ENCODE measurements around the gene AFDN. TPM values are rescaled to one million over a fixed set of nuclear protein-coding genes. Genes with fewer than 3 reads are reported as not detected.

Gene AFDN
- polyA plus RNA-seq, 1 of the 3 experiments (the other 2 are of a cell fraction), result 25.1 TPM

GRCh38 chr6:167917551-167918154 lies 90.9 kb downstream of the AFDN start:
- CTCF ChIA-PET, result interaction anchor here (3.4 kb wide), 1 partner anchor 11 kb away, joined by 12 read pairs; no protein-coding TSS in a partner anchor
- WGBS (ENCODE audit: low lambda C conversion rate), result 93% methylated on average over 2 of the region's 2 CpGs

GRCh38 chr6:167918548-167919278 lies 92.0 kb downstream of the AFDN start:
- Histone ChIP-seq H3K4me1 (ENCODE audit: control insufficient read depth in 1 of 2, insufficient read depth in 2 of 2, low read depth in 1 of 2, low read length in 1 of 2) (no peaks in the 10 kb centered on the region), H3K27ac (ENCODE audit: low read depth in 2 of 2, low read length in 1 of 2) (no peak overlapping the region), H4K20me1 (ENCODE audit: insufficient read depth) (no peaks in the 10 kb centered on the region), H3K79me2 (ENCODE audit: insufficient read depth) (no peaks in the 10 kb centered on the region), H2AFZ (ENCODE audit: low read depth) (no peak overlapping the region), H3K4me3 (ENCODE audit: low read depth in 2 of 2, low read length in 1 of 2) (no peak overlapping the region), H3K36me3 (replicated peaks in 1 of 2; ENCODE audit: control insufficient read depth in 1 of 2, insufficient read depth in 2 of 2, low read length in 1 of 2) (peaks cover 26 to 90% of the 10 kb centered on the region in 2 experiments), H3K9me2 (no peaks in the 10 kb centered on the region), H3K9me3 (no peaks in the 10 kb centered on the region), H3K4me2 (no peak overlapping the region), H3F3A (replicated peaks; ENCODE audit: insufficient read depth) (no peaks in the 10 kb centered on the region), H3K9ac (no peak overlapping the region), H3K27me3 (ENCODE audit: insufficient read depth) (no peaks in the 10 kb centered on the region)
- CTCF ChIA-PET, result interaction anchor here (1.5 to 3.4 kb wide), 2 partner anchors 12 to 49 kb away, joined by 3 to 12 read pairs; no protein-coding TSS in a partner anchor
- no peak for DNase-seq
- no peak for TF ChIP-seq EP300 (IDR thresholded peaks at IDR 0.05; ENCODE audit: borderline replicate concordance in 1 of 2, low read depth in 1 of 2, low read length in 1 of 2)
- TF ChIP-seq GATA2 (CRISPR knock-in tag; IDR thresholded peaks at IDR 0.05), result no peak
- no peak for TF ChIP-seq MAX (IDR thresholded peaks at IDR 0.05; ENCODE audit: low read depth)
- TF ChIP-seq RAD21 (IDR thresholded peaks at IDR 0.05; ENCODE audit: low read length), result no peak
- TF ChIP-seq NRF1 (IDR thresholded peaks at IDR 0.05; ENCODE audit: low read depth, low read length), result no peak
- TF ChIP-seq POLR2AphosphoS5 (IDR thresholded peaks at IDR 0.05; ENCODE audit: low read depth, low read length), result no peak
- TF ChIP-seq FOSL2 (IDR thresholded peaks at IDR 0.05; ENCODE audit: borderline replicate concordance, low read depth), result no peak
- no peak for TF ChIP-seq ELF1 (IDR thresholded peaks at IDR 0.05)
- POLR2A ChIA-PET, result no interaction called here
- WGBS (ENCODE audit: low lambda C conversion rate), result 92% methylated on average over 14 of the region's 14 CpGs

More at GRCh38 chr6:167917551-167918154, 90.9 kb downstream of the AFDN start:
- Histone ChIP-seq H2AFZ (ENCODE audit: low read depth) (no peak overlapping the region), H3K9ac (no peak overlapping the region), H3K27me3 (ENCODE audit: insufficient read depth) (no peaks in the 10 kb centered on the region), H3K4me1 (ENCODE audit: control insufficient read depth in 1 of 2, insufficient read depth in 2 of 2, low read depth in 1 of 2, low read length in 1 of 2) (peaks cover 0 to 5% of the 10 kb centered on the region in 2 experiments; a peak in 1 of 4 replicates), H4K20me1 (ENCODE audit: insufficient read depth) (no peaks in the 10 kb centered on the region), H3K4me3 (ENCODE audit: low read depth in 2 of 2, low read length in 1 of 2) (no peak overlapping the region), H3F3A (replicated peaks; ENCODE audit: insufficient read depth) (no peaks in the 10 kb centered on the region), H3K9me2 (no peaks in the 10 kb centered on the region), H3K27ac (ENCODE audit: low read depth in 2 of 2, low read length in 1 of 2) (no peak overlapping the region), H3K4me2 (no peak overlapping the region), H3K36me3 (replicated peaks in 1 of 2; ENCODE audit: control insufficient read depth in 1 of 2, insufficient read depth in 2 of 2, low read length in 1 of 2) (peaks cover 27 to 95% of the 10 kb centered on the region in 2 experiments), H3K9me3 (no peaks in the 10 kb centered on the region), H3K79me2 (ENCODE audit: insufficient read depth) (no peaks in the 10 kb centered on the region)
- no peak for TF ChIP-seq SMC3 (IDR thresholded peaks at IDR 0.05; ENCODE audit: low read depth, low read length)
- TF ChIP-seq SIN3A (IDR thresholded peaks at IDR 0.05; ENCODE audit: borderline replicate concordance, low read depth, low read length), result no peak
- TF ChIP-seq, protein P1, sequence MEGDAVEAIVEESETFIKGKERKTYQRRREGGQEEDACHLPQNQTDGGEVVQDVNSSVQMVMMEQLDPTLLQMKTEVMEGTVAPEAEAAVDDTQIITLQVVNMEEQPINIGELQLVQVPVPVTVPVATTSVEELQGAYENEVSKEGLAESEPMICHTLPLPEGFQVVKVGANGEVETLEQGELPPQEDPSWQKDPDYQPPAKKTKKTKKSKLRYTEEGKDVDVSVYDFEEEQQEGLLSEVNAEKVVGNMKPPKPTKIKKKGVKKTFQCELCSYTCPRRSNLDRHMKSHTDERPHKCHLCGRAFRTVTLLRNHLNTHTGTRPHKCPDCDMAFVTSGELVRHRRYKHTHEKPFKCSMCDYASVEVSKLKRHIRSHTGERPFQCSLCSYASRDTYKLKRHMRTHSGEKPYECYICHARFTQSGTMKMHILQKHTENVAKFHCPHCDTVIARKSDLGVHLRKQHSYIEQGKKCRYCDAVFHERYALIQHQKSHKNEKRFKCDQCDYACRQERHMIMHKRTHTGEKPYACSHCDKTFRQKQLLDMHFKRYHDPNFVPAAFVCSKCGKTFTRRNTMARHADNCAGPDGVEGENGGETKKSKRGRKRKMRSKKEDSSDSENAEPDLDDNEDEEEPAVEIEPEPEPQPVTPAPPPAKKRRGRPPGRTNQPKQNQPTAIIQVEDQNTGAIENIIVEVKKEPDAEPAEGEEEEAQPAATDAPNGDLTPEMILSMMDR (IDR thresholded peaks at IDR 0.05), result no peak
- TF ChIP-seq GABPA (IDR thresholded peaks at IDR 0.05; ENCODE audit: low read depth), result no peak
- TF ChIP-seq EZH2phosphoT487 (IDR thresholded peaks at IDR 0.05; ENCODE audit: borderline replicate concordance, low read depth), result no peak
- no peak for TF ChIP-seq FOXM1 (IDR thresholded peaks at IDR 0.05; ENCODE audit: low read depth)
- TF ChIP-seq, protein P2, sequence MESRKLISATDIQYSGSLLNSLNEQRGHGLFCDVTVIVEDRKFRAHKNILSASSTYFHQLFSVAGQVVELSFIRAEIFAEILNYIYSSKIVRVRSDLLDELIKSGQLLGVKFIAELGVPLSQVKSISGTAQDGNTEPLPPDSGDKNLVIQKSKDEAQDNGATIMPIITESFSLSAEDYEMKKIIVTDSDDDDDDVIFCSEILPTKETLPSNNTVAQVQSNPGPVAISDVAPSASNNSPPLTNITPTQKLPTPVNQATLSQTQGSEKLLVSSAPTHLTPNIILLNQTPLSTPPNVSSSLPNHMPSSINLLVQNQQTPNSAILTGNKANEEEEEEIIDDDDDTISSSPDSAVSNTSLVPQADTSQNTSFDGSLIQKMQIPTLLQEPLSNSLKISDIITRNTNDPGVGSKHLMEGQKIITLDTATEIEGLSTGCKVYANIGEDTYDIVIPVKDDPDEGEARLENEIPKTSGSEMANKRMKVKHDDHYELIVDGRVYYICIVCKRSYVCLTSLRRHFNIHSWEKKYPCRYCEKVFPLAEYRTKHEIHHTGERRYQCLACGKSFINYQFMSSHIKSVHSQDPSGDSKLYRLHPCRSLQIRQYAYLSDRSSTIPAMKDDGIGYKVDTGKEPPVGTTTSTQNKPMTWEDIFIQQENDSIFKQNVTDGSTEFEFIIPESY (IDR thresholded peaks at IDR 0.05; ENCODE audit: borderline replicate concordance, low read depth), result no peak
- no peak for TF ChIP-seq YY1 (IDR thresholded peaks at IDR 0.05; ENCODE audit: low read depth)
- no peak for TF ChIP-seq FOXJ3 (CRISPR knock-in tag; IDR thresholded peaks at IDR 0.05)
- TF ChIP-seq GATA2 (CRISPR knock-in tag; IDR thresholded peaks at IDR 0.05), result no peak
- no peak for TF ChIP-seq NFIC (IDR thresholded peaks at IDR 0.05; ENCODE audit: borderline replicate concordance)
- POLR2A ChIA-PET, result no interaction called here
- no peak for DNase-seq
